Activated CD8-positive, alpha-beta T cell treated with anti-CD3 and anti-CD28 coated beads, Interleukin-2, amount 10 ng/mL, durations not matched to agents 7 days and 5 days (primary cell): ENCODE results near the gene EIF4ENIF1. TPM values are rescaled to one million over a fixed set of nuclear protein-coding genes. Genes with fewer than 3 reads are reported as not detected.
A peak's percentile ranks its signal among the peaks of the same experiment; 100 is the strongest.
"Not testable (repeated sequence)": the region's sequence is repeated elsewhere in the genome, so short reads cannot be mapped to it uniquely, and the experiment has no call there.

Source experiments
- ATAC-seq: fragments of 150-1000 bp; cut with Tn5 transposase; one replicate; pipeline ENCODE4 v1.10.0; 2021; ENCODE audit warnings: moderate library complexity
- CTCF ChIA-PET: fragments of 350-600 bp; sonication (Branson Sonifier 250); formaldehyde crosslinking; loops from one replicate; lab custom pipeline; 2021; ENCODE audit warnings: antibody characterized with exemption; lab: Charles Lee
- POLR2A ChIA-PET: fragments of 350-600 bp; sonication (Branson Sonifier 250); formaldehyde crosslinking; loops from one replicate; lab custom pipeline; 2021; ENCODE audit warnings: antibody characterized with exemption; lab: Charles Lee
- DNase-seq: peaks from one replicate; pipeline ENCODE4 v3.0.0-alpha.2; 2020
- H3K27ac Mint-ChIP-seq: one replicate; pipeline ENCODE4 v1.8.0; 2021; ENCODE audit warnings: mild to moderate bottlenecking, mixed read lengths
- H3K27me3 Mint-ChIP-seq: one replicate; pipeline ENCODE4 v1.8.0; 2021; ENCODE audit warnings: low read depth, mixed read lengths
- H3K36me3 Mint-ChIP-seq: one replicate; pipeline ENCODE4 v1.8.0; 2021; ENCODE audit warnings: low read depth, mixed read lengths
- H3K4me1 Mint-ChIP-seq: one replicate; pipeline ENCODE4 v1.8.0; 2021; ENCODE audit warnings: low read depth, mixed read lengths
- H3K4me3 Mint-ChIP-seq: one replicate; pipeline ENCODE4 v1.8.0; 2021; ENCODE audit warnings: mild to moderate bottlenecking, mixed read lengths
- H3K9me3 Mint-ChIP-seq: one replicate; pipeline ENCODE4 v1.8.0; 2022; ENCODE audit warnings: mixed read lengths; ENCODE audit not compliant: insufficient read depth
- total RNA-seq, 2 experiments: library from RNA; stranded (reverse); gene quantifications; one replicate each; pipeline ENCODE4 v1.2.3, GENCODE V29; 2021

The EIF4ENIF1 gene
- total RNA-seq, result 10 to 100 TPM; 34.6 to 39.3 TPM

GRCh38 chr22:31489632-31490495 lies at the start of gene EIF4ENIF1:
TSS of gene EIF4ENIF1 (minus strand) at chr22:31489842. CDS start at chr22:31488718, 1,124 bp downstream.
- ChIA-PET POLR2A (interaction anchor here (0.8 to 1.0 kb wide), 2 partner anchors 36 to 71 kb away, joined by 4 read pairs; no protein-coding TSS in a partner anchor), CTCF (interaction anchor here (1.0 to 1.5 kb wide), 4 partner anchors 10 to 72 kb away, joined by 3 to 4 read pairs (median 4); no protein-coding TSS in a partner anchor)
- H3K27ac Mint-ChIP-seq, result peak within 1 kb of the TSS; percentile 99
- H3K4me1 Mint-ChIP-seq, result peaks cover 45% of the 10 kb centered on the region
- DNase-seq (peak; percentile 85), ATAC-seq (peak; percentile 72)
- H3K9me3 Mint-ChIP-seq, result no peaks in the 10 kb centered on the region
- H3K4me3 Mint-ChIP-seq, result peak within 1 kb of the TSS; percentile 88
- H3K36me3 Mint-ChIP-seq, result peaks cover 27% of the 10 kb centered on the region
- H3K27me3 Mint-ChIP-seq, result no peaks in the 10 kb centered on the region

- peaks cover 25% of the 10 kb centered on the region for H3K4me1 Mint-ChIP-seq
- no peak for ATAC-seq
- no peak overlapping the region for H3K4me3 Mint-ChIP-seq
- CTCF ChIA-PET, result interaction anchor here (0.9 to 3.6 kb wide), 3 partner anchors 10 to 93 kb away, joined by 3 to 11 read pairs (median 5); no protein-coding TSS in a partner anchor
- peaks cover 40% of the 10 kb centered on the region for H3K36me3 Mint-ChIP-seq
- DNase-seq, result no peak
- no peaks in the 10 kb centered on the region for H3K9me3 Mint-ChIP-seq
- H3K27me3 Mint-ChIP-seq, result no peaks in the 10 kb centered on the region
- POLR2A ChIA-PET, result no interaction called here
- peak overlapping the region; percentile 58 for H3K27ac Mint-ChIP-seq
Measured at GRCh38 chr22:31538815-31539214, 49.2 kb upstream of the EIF4ENIF1 start.

GRCh38 chr22:31537019-31537535 lies 47.4 kb upstream of the EIF4ENIF1 start:
- Mint-ChIP-seq H3K27ac (peak overlapping the region; percentile 82), H3K9me3 (no peaks in the 10 kb centered on the region), H3K4me1 (peaks cover 40% of the 10 kb centered on the region), H3K4me3 (no peak overlapping the region), H3K36me3 (peaks cover 49% of the 10 kb centered on the region), H3K27me3 (no peaks in the 10 kb centered on the region)
- ChIA-PET CTCF (interaction anchor here (1.1 to 3.6 kb wide), 8 partner anchors 8 to 85 kb away, joined by 3 to 11 read pairs (median 4); no protein-coding TSS in a partner anchor), POLR2A (interaction anchor here (1.2 kb wide), 1 partner anchor 41 kb away, joined by 4 read pairs; no protein-coding TSS in a partner anchor)
- DNase-seq (no peak), ATAC-seq (peak; percentile 50)

GRCh38 chr22:31533374-31533773 lies 43.7 kb upstream of the EIF4ENIF1 start:
- no peak overlapping the region for H3K4me3 Mint-ChIP-seq
- CTCF ChIA-PET, result interaction anchor here (1.1 to 1.4 kb wide), 4 partner anchors 9 to 82 kb away, joined by 3 to 5 read pairs (median 4); no protein-coding TSS in a partner anchor
- no peaks in the 10 kb centered on the region for H3K27me3 Mint-ChIP-seq
- DNase-seq, result no peak
- peaks cover 50% of the 10 kb centered on the region for H3K4me1 Mint-ChIP-seq
- ATAC-seq, result peak; percentile 38
- no peaks in the 10 kb centered on the region for H3K9me3 Mint-ChIP-seq
- peaks cover 49% of the 10 kb centered on the region for H3K36me3 Mint-ChIP-seq
- H3K27ac Mint-ChIP-seq, result peak overlapping the region; percentile 53
- POLR2A ChIA-PET, result interaction anchor here (1.7 kb wide), 1 partner anchor 12 kb away, joined by 4 read pairs; no protein-coding TSS in a partner anchor

GRCh38 chr22:31532060-31532459 lies 42.4 kb upstream of the EIF4ENIF1 start:
- H3K27me3 Mint-ChIP-seq, result no peaks in the 10 kb centered on the region
- peaks cover 47% of the 10 kb centered on the region for H3K4me1 Mint-ChIP-seq
- ChIA-PET CTCF (interaction anchor here (2.9 kb wide), 1 partner anchor 24 kb away, joined by 10 read pairs; no protein-coding TSS in a partner anchor), POLR2A (interaction anchor here (1.7 kb wide), 1 partner anchor 11 kb away, joined by 4 read pairs; no protein-coding TSS in a partner anchor)
- ATAC-seq (no peak), DNase-seq (no peak)
- no peak overlapping the region for H3K27ac Mint-ChIP-seq
- H3K36me3 Mint-ChIP-seq, result peaks cover 41% of the 10 kb centered on the region
- H3K9me3 Mint-ChIP-seq, result no peaks in the 10 kb centered on the region
- no peak overlapping the region for H3K4me3 Mint-ChIP-seq

- Mint-ChIP-seq H3K4me1 (peaks cover 46% of the 10 kb centered on the region), H3K4me3 (no peak overlapping the region), H3K9me3 (no peaks in the 10 kb centered on the region), H3K36me3 (peaks cover 46% of the 10 kb centered on the region), H3K27ac (peak overlapping the region; percentile 40), H3K27me3 (no peaks in the 10 kb centered on the region)
- DNase-seq (no peak), ATAC-seq (no peak)
- ChIA-PET POLR2A (no interaction called here), CTCF (interaction anchor here (2.9 to 3.0 kb wide), 2 partner anchors 8 to 26 kb away, joined by 10 to 11 read pairs; no protein-coding TSS in a partner anchor)
Measured at GRCh38 chr22:31530823-31531195, 41.2 kb upstream of the EIF4ENIF1 start.

GRCh38 chr22:31526270-31526669 lies 36.6 kb upstream of the EIF4ENIF1 start:
- ChIA-PET CTCF (interaction anchor here (0.7 to 1.7 kb wide), 5 partner anchors 30 to 119 kb away, joined by 3 read pairs; no protein-coding TSS in a partner anchor), POLR2A (interaction anchor here (1.2 kb wide), 1 partner anchor 37 kb away, joined by 4 read pairs; the partner anchor contains the start of gene EIF4ENIF1)
- H3K4me1 Mint-ChIP-seq, result peaks cover 51% of the 10 kb centered on the region
- H3K4me3 Mint-ChIP-seq, result no peak overlapping the region
- H3K9me3 Mint-ChIP-seq, result no peaks in the 10 kb centered on the region
- DNase-seq (no peak), ATAC-seq (no peak)
- H3K36me3 Mint-ChIP-seq, result peaks cover 60% of the 10 kb centered on the region
- H3K27ac Mint-ChIP-seq, result no peak overlapping the region
- H3K27me3 Mint-ChIP-seq, result no peaks in the 10 kb centered on the region

- POLR2A ChIA-PET, ATAC-seq, H3K4me3 Mint-ChIP-seq, DNase-seq, H3K27me3 Mint-ChIP-seq, H3K9me3 Mint-ChIP-seq: not testable (repeated sequence)
- CTCF ChIA-PET, result interaction anchor here (1.1 to 1.5 kb wide), 2 partner anchors 10 to 13 kb away, joined by 3 to 4 read pairs; no protein-coding TSS in a partner anchor
- Mint-ChIP-seq H3K36me3 (peaks cover 60% of the 10 kb centered on the region), H3K4me1 (peaks cover 44% of the 10 kb centered on the region), H3K27ac (peak overlapping the region; percentile 74)
Measured at GRCh38 chr22:31524132-31524531, 34.5 kb upstream of the EIF4ENIF1 start.

- ChIA-PET CTCF (interaction anchor here (0.6 kb wide), 1 partner anchor 17 kb away, joined by 3 read pairs; no protein-coding TSS in a partner anchor), POLR2A (no interaction called here)
- H3K27me3 Mint-ChIP-seq, result no peaks in the 10 kb centered on the region
- DNase-seq, result no peak
- no peaks in the 10 kb centered on the region for H3K9me3 Mint-ChIP-seq
- ATAC-seq, result no peak
- no peak overlapping the region for H3K27ac Mint-ChIP-seq
- peaks cover 50% of the 10 kb centered on the region for H3K36me3 Mint-ChIP-seq
- H3K4me1 Mint-ChIP-seq, result peaks cover 25% of the 10 kb centered on the region
- no peak overlapping the region for H3K4me3 Mint-ChIP-seq
Measured at GRCh38 chr22:31520051-31520450, 30.4 kb upstream of the EIF4ENIF1 start.

- no peak for DNase-seq
- POLR2A ChIA-PET, result no interaction called here
- H3K9me3 Mint-ChIP-seq, result peaks cover 7% of the 10 kb centered on the region
- H3K4me1 Mint-ChIP-seq, result peaks cover 14% of the 10 kb centered on the region
- H3K36me3 Mint-ChIP-seq, result peaks cover 61% of the 10 kb centered on the region
- no peak for ATAC-seq
- CTCF ChIA-PET, result no interaction called here
- H3K4me3 Mint-ChIP-seq, result no peak overlapping the region
- H3K27me3 Mint-ChIP-seq, result no peaks in the 10 kb centered on the region
- H3K27ac Mint-ChIP-seq, result no peak overlapping the region
Measured at GRCh38 chr22:31509061-31509762, 19.6 kb upstream of the EIF4ENIF1 start.

GRCh38 chr22:31508536-31508935 lies 18.9 kb upstream of the EIF4ENIF1 start:
- DNase-seq, result no peak
- peaks cover 64% of the 10 kb centered on the region for H3K36me3 Mint-ChIP-seq
- no peak overlapping the region for H3K4me3 Mint-ChIP-seq
- ChIA-PET POLR2A (no interaction called here), CTCF (no interaction called here)
- H3K27ac Mint-ChIP-seq, result peak overlapping the region; percentile 33
- peaks cover 7% of the 10 kb centered on the region for H3K9me3 Mint-ChIP-seq
- H3K27me3 Mint-ChIP-seq, result no peaks in the 10 kb centered on the region
- no peak for ATAC-seq
- H3K4me1 Mint-ChIP-seq, result peaks cover 17% of the 10 kb centered on the region
